ENCODE measurements around the gene YARS1. TPM values are rescaled to one million over a fixed set of nuclear protein-coding genes. Genes with fewer than 3 reads are reported as not detected.

YARS1 gene
- total and polyA plus RNA-seq, 2 experiments from 2014 or later = 134 to 182 TPM

GRCh38 chr1:32864375-32865019 is 47.3 kb upstream of the YARS1 start (continued):
- TF ChIP-seq ZNF462 (CRISPR knock-in tag; IDR thresholded peaks at IDR 0.05) = no peak
- no peak for TF ChIP-seq NANOG (IDR thresholded peaks at IDR 0.05; ENCODE audit: borderline replicate concordance)
- TF ChIP-seq CREB1 (CRISPR knock-in tag; IDR thresholded peaks at IDR 0.05; ENCODE audit: low read depth) = no peak
- TF ChIP-seq STAT1 (IDR thresholded peaks at IDR 0.05; ENCODE audit: unreplicated experiment) = no peak
- TF ChIP-seq POLR2AphosphoS5 (IDR thresholded peaks at IDR 0.05; ENCODE audit: low read depth) = no peak
- TF ChIP-seq ZNF114 (CRISPR knock-in tag; IDR thresholded peaks at IDR 0.05) = no peak
- TF ChIP-seq EZH2phosphoT487 (IDR thresholded peaks at IDR 0.05; ENCODE audit: unreplicated experiment) = no peak
- TF ChIP-seq ZNF331 (CRISPR knock-in tag; IDR thresholded peaks at IDR 0.05; ENCODE audit: low read depth) = no peak
- TF ChIP-seq EZH2 (IDR thresholded peaks at IDR 0.05; ENCODE audit: low read depth, unreplicated experiment) = no peak

GRCh38 chr1:32863881-32864245 is 46.7 kb upstream of the YARS1 start:
- H2AFZ ChIP-seq = no peak overlapping the region
- H3K9me3 Mint-ChIP-seq = no peaks in the 10 kb centered on the region
- ATAC-seq = no peak
- H3K79me2 ChIP-seq (replicated peaks; ENCODE audit: insufficient read depth) = no peaks in the 10 kb centered on the region
- H3K4me3 ChIP-seq = no peak overlapping the region
- no peak overlapping the region for H3K27ac ChIP-seq (ENCODE audit: low read depth)
- peaks cover 7% of the 10 kb centered on the region for H3K27me3 ChIP-seq (ENCODE audit: insufficient read depth)
- H4K20me1 ChIP-seq (replicated peaks; ENCODE audit: insufficient read depth) = 0 out of 2 replicates have a peak, but pooled peaks cover 8% of the 10 kb centered on the region
- no peaks in the 10 kb centered on the region for H3K36me3 ChIP-seq (ENCODE audit: insufficient read depth)
- H3K36me3 Mint-ChIP-seq (ENCODE audit: low read depth) = peaks cover 5% of the 10 kb centered on the region; the same call in 2 of the 3 replicates
- no peaks in the 10 kb centered on the region for H3K4me1 ChIP-seq (ENCODE audit: insufficient read depth)
- peaks cover 1% of the 10 kb centered on the region for H3K27me3 Mint-ChIP-seq (ENCODE audit: insufficient read depth, low read depth, poor library complexity)
- no peak overlapping the region for H3K27ac Mint-ChIP-seq
- H3K4me1 Mint-ChIP-seq = no peaks in the 10 kb centered on the region; the same call in 2 of the 3 replicates
- no peak for DNase-seq (ENCODE audit: low spot score)
- H3K4me2 ChIP-seq = no peak overlapping the region
- TF ChIP-seq EZH2phosphoT487 (IDR thresholded peaks at IDR 0.05; ENCODE audit: unreplicated experiment) = no peak
- no peak for TF ChIP-seq ETS1 (IDR thresholded peaks at IDR 0.05)
- H3K9me2 ChIP-seq (ENCODE audit: insufficient read depth) = no peaks in the 10 kb centered on the region
- no peaks in the 10 kb centered on the region for H3F3A ChIP-seq (replicated peaks; ENCODE audit: low read depth)
- no peak overlapping the region for H3K4me3 Mint-ChIP-seq
